ENCODE measurements around the gene DMXL2.

Gene DMXL2

GRCh38 chr15:51494411-51495314 is 127.9 kb downstream of the DMXL2 start:
- no peaks in the 10 kb centered on the region for H3K9me3 ChIP-seq (ENCODE audit: control insufficient read depth, insufficient read depth, low read length)
- no CpG with 5 or more reads among the region's 9 CpGs for WGBS (ENCODE audit: insufficient coverage, insufficient read length)
- H3K27ac ChIP-seq (ENCODE audit: low read length): no peak overlapping the region
- H3K4me1 ChIP-seq (ENCODE audit: control insufficient read depth, insufficient read depth, low read length): no peaks in the 10 kb centered on the region
- no peak overlapping the region for H3K4me3 ChIP-seq (ENCODE audit: low read length)
- no peaks in the 10 kb centered on the region for H3K27me3 ChIP-seq (ENCODE audit: control insufficient read depth, insufficient read depth, low read length)
- no peaks in the 10 kb centered on the region for H3K36me3 ChIP-seq (ENCODE audit: control insufficient read depth, insufficient read depth, low read length)
- DNase-seq (ENCODE audit: low read depth, low spot score): no peak

- Histone ChIP-seq H3K27me3 (ENCODE audit: control insufficient read depth, insufficient read depth, low read length) (no peaks in the 10 kb centered on the region), H3K4me3 (ENCODE audit: low read length) (no peak overlapping the region), H3K36me3 (ENCODE audit: control insufficient read depth, insufficient read depth, low read length) (no peaks in the 10 kb centered on the region), H3K9me3 (ENCODE audit: control insufficient read depth, insufficient read depth, low read length) (no peaks in the 10 kb centered on the region), H3K4me1 (ENCODE audit: control insufficient read depth, insufficient read depth, low read length) (no peaks in the 10 kb centered on the region), H3K27ac (ENCODE audit: low read length) (no peak overlapping the region)
- no peak for DNase-seq (ENCODE audit: low read depth, low spot score)
- no CpG with 5 or more reads among the region's 2 CpGs for WGBS (ENCODE audit: insufficient coverage, insufficient read length)
These were observed 128.7 kb downstream of the DMXL2 start for GRCh38 chr15:51493892-51494291.

DNA sequence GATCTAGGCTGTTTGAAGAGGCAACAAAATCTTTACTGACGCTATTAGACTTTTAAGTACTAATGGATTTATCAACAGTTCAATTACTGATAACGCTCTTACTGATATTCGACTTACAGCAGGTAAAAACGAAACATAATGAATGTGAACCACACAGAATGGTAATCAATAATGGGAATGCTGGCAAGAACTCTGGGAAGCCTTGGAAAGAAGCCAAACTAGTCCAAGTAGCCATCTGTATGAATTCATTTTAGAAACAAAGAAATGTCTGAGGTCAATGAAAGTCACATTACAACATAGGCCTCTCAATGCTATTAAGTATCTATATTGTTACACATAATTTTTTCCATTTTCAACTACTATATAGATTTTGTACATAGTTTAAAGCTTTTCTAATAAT is 130.0 kb downstream of the DMXL2 start:
- H3K9me3 ChIP-seq (ENCODE audit: control insufficient read depth, insufficient read depth, low read length): no peaks in the 10 kb centered on the region
- no CpG with 5 or more reads among the region's 4 CpGs for WGBS (ENCODE audit: insufficient coverage, insufficient read length)
- H3K4me1 ChIP-seq (ENCODE audit: control insufficient read depth, insufficient read depth, low read length): no peaks in the 10 kb centered on the region
- no peaks in the 10 kb centered on the region for H3K36me3 ChIP-seq (ENCODE audit: control insufficient read depth, insufficient read depth, low read length)
- H3K27me3 ChIP-seq (ENCODE audit: control insufficient read depth, insufficient read depth, low read length): no peaks in the 10 kb centered on the region
- no peak for DNase-seq (ENCODE audit: low read depth, low spot score)
- H3K4me3 ChIP-seq (ENCODE audit: low read length): no peak overlapping the region
- H3K27ac ChIP-seq (ENCODE audit: low read length): no peak overlapping the region

DNA sequence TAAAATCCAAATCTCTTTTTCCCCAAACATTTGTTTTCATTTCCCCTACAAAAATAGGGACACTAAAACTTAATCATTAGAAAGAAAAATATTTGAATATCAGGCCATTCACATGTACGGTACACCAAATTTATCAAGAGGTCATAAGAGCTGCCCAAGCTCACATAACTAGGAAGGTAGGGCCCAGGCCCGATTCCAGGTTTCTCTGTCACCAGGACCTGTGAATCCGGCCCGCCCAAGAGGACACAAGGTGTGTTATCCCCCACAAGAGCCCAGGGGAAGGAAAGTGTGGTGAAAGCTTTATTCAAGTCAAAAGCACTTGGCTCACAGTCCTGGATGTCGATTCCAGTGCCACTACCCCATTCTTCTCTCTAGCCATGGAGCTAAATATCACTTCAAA is 130.6 kb downstream of the DMXL2 start:
- no peak overlapping the region for H3K4me3 ChIP-seq (ENCODE audit: low read length)
- H3K4me1 ChIP-seq (ENCODE audit: control insufficient read depth, insufficient read depth, low read length): no peaks in the 10 kb centered on the region
- WGBS (ENCODE audit: insufficient coverage, insufficient read length): no CpG with 5 or more reads among the region's 5 CpGs
- H3K27ac ChIP-seq (ENCODE audit: low read length): no peak overlapping the region
- H3K36me3 ChIP-seq (ENCODE audit: control insufficient read depth, insufficient read depth, low read length): no peaks in the 10 kb centered on the region
- no peaks in the 10 kb centered on the region for H3K27me3 ChIP-seq (ENCODE audit: control insufficient read depth, insufficient read depth, low read length)
- no peak for DNase-seq (ENCODE audit: low read depth, low spot score)
- H3K9me3 ChIP-seq (ENCODE audit: control insufficient read depth, insufficient read depth, low read length): no peaks in the 10 kb centered on the region

DNA sequence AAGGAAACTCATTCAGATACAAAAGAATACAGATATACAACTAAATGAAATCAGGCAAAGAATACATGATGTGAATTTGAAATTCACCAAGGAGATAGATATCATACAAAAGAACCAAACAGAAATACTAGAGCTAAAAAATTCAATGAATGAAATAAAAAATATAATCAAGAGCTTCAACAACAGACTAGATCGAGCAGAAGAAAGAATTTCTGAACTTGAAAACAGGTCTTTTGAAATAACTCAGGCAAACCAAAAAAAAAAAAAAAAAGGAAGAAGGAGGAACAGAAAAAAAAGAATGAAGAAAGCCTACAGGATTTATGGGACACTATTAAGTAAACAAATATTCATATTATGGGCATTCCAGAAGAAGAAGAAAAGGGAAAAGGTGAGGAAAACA is 137.8 kb downstream of the DMXL2 start:
- Histone ChIP-seq H3K27me3 (ENCODE audit: control insufficient read depth, insufficient read depth, low read length) (no peaks in the 10 kb centered on the region), H3K27ac (ENCODE audit: low read length) (no peak overlapping the region), H3K4me3 (ENCODE audit: low read length) (no peak overlapping the region), H3K36me3 (ENCODE audit: control insufficient read depth, insufficient read depth, low read length) (no peaks in the 10 kb centered on the region), H3K4me1 (ENCODE audit: control insufficient read depth, insufficient read depth, low read length) (no peaks in the 10 kb centered on the region), H3K9me3 (ENCODE audit: control insufficient read depth, insufficient read depth, low read length) (no peaks in the 10 kb centered on the region)
- no peak for DNase-seq (ENCODE audit: low read depth, low spot score)
- WGBS (ENCODE audit: insufficient coverage, insufficient read length): no CpG with 5 or more reads among the region's 1 CpG

DNA sequence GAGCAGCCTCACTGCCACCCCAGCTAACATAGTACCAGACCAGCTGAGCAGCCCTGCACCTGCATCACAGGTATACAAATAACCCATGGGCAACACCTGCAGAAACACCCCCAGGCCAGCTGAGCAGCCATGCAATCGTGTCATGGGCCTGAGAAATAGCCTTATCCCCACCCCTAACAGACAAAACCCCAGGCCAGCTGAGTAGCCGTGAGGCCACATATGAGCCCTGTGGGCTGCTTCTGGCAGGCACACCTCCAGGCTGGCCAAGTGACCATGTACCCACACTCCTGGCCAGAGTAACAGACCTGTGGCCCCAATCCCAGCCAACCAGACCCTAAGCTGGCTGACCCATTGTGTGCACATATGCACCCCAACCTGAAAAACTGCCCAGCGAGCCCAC is 138.6 kb downstream of the DMXL2 start:
- no peaks in the 10 kb centered on the region for H3K36me3 ChIP-seq (ENCODE audit: control insufficient read depth, insufficient read depth, low read length)

DNA sequence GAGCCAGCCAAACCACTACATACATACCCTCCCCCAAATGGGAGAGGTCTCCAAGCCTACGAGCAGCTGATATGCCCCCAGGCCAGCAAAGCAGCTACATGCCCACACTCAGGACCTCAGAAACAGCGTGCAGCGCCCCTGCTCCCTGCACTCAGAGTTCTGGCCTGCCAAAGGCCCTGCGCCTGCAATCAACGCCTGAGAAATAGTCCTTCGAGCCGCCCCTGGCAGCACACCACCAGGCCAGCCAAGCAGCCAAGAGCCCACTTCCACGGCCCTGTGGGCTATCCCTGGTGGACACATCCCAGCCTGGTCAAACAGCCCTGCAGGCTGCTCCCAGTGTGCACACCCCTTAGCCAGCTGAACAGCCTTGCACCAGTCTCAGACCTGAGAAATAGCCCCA is 139.1 kb downstream of the DMXL2 start:
- no peak for DNase-seq (ENCODE audit: low read depth, low spot score)
- no peaks in the 10 kb centered on the region for H3K27me3 ChIP-seq (ENCODE audit: control insufficient read depth, insufficient read depth, low read length)
- WGBS (ENCODE audit: insufficient coverage, insufficient read length): no CpG with 5 or more reads among the region's 8 CpGs

More for the DNA sequence above, 138.6 kb downstream of the DMXL2 start:
- no peaks in the 10 kb centered on the region for H3K9me3 ChIP-seq (ENCODE audit: control insufficient read depth, insufficient read depth, low read length)
- DNase-seq (ENCODE audit: low read depth, low spot score): no peak
- no peaks in the 10 kb centered on the region for H3K4me1 ChIP-seq (ENCODE audit: control insufficient read depth, insufficient read depth, low read length)
- no CpG with 5 or more reads among the region's 3 CpGs for WGBS (ENCODE audit: insufficient coverage, insufficient read length)
- no peak overlapping the region for H3K4me3 ChIP-seq (ENCODE audit: low read length)
- no peak overlapping the region for H3K27ac ChIP-seq (ENCODE audit: low read length)
- H3K27me3 ChIP-seq (ENCODE audit: control insufficient read depth, insufficient read depth, low read length): no peaks in the 10 kb centered on the region

DNA sequence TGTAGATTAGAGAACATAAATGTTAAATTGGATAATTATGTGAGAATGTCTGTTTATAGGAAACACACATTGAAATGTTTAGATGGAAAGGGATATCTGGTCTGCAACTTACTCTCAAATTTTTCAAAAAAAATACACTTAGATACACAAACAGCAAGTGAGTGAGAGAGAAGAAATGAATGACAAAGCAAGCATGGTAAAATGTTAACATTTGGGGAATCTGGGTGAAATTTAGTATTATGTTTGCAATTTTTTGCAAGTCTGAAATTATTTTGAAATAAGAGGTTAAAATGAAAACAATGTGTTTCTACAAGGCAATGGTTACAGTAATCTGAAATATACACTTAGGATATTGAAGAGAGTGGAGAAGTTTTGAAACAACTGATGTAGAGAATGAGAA is 146.8 kb downstream of the DMXL2 start:
- no peak overlapping the region for H3K27ac ChIP-seq (ENCODE audit: low read length)
- H3K27me3 ChIP-seq (ENCODE audit: control insufficient read depth, insufficient read depth, low read length): no peaks in the 10 kb centered on the region
- H3K36me3 ChIP-seq (ENCODE audit: control insufficient read depth, insufficient read depth, low read length): no peaks in the 10 kb centered on the region
- DNase-seq (ENCODE audit: low read depth, low spot score): no peak
- no peak overlapping the region for H3K4me3 ChIP-seq (ENCODE audit: low read length)
- H3K4me1 ChIP-seq (ENCODE audit: control insufficient read depth, insufficient read depth, low read length): no peaks in the 10 kb centered on the region
- H3K9me3 ChIP-seq (ENCODE audit: control insufficient read depth, insufficient read depth, low read length): no peaks in the 10 kb centered on the region

More for the DNA sequence above, 139.1 kb downstream of the DMXL2 start:
- Histone ChIP-seq H3K4me1 (ENCODE audit: control insufficient read depth, insufficient read depth, low read length) (no peaks in the 10 kb centered on the region), H3K36me3 (ENCODE audit: control insufficient read depth, insufficient read depth, low read length) (no peaks in the 10 kb centered on the region), H3K27ac (ENCODE audit: low read length) (no peak overlapping the region), H3K9me3 (ENCODE audit: control insufficient read depth, insufficient read depth, low read length) (no peaks in the 10 kb centered on the region), H3K4me3 (ENCODE audit: low read length) (no peak overlapping the region)

DNA sequence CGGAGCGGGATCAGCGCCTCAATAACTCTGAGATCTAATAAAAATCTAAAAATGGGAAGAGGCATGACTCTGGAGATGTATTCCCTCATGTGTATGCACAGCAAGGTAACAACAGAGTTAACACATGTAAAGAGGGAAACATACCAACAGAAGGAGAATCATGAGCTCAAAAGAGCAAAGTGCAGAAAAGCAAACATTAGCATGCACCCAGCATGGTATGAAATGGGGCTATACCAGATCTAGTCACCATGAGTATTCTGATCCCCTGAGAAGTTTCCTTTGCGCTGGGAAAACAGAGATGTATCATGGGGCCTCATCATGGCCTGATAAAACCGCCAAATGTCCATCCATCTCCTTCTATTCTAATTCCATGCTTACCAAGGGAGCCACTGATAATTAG is 152.1 kb downstream of the DMXL2 start:
- no CpG with 5 or more reads among the region's 5 CpGs for WGBS (ENCODE audit: insufficient coverage, insufficient read length)
- H3K9me3 ChIP-seq (ENCODE audit: control insufficient read depth, insufficient read depth, low read length): no peaks in the 10 kb centered on the region
- H3K27me3 ChIP-seq (ENCODE audit: control insufficient read depth, insufficient read depth, low read length): no peaks in the 10 kb centered on the region

DNA sequence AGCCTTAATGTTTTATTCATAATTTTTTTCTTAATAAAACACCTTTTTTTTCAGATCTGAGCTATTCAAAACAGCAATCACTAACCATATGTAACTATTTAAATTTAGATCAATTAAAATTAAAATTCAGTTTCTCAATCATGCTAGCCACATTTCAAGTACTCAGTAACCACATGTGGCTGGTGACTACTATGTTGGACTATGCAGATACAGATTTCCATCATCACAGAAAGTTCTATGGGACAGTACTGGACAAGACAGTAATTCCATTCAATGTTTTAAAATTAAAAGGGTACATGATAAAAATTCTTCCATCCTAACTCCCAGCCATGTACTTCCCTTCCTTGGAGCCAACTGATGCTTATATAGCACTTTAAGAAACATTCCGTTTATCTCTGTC is 161.8 kb downstream of the DMXL2 start:
- DNase-seq (ENCODE audit: low read depth, low spot score): no peak
- WGBS (ENCODE audit: insufficient coverage, insufficient read length): no CpG with 5 or more reads among the region's 1 CpG
- no peak overlapping the region for H3K27ac ChIP-seq (ENCODE audit: low read length)
- H3K4me1 ChIP-seq (ENCODE audit: control insufficient read depth, insufficient read depth, low read length): no peaks in the 10 kb centered on the region
- H3K36me3 ChIP-seq (ENCODE audit: control insufficient read depth, insufficient read depth, low read length): no peaks in the 10 kb centered on the region
- H3K27me3 ChIP-seq (ENCODE audit: control insufficient read depth, insufficient read depth, low read length): no peaks in the 10 kb centered on the region
- H3K9me3 ChIP-seq (ENCODE audit: control insufficient read depth, insufficient read depth, low read length): no peaks in the 10 kb centered on the region
- no peak overlapping the region for H3K4me3 ChIP-seq (ENCODE audit: low read length)

More for the DNA sequence above, 152.1 kb downstream of the DMXL2 start:
- Histone ChIP-seq H3K27ac (ENCODE audit: low read length) (no peak overlapping the region), H3K36me3 (ENCODE audit: control insufficient read depth, insufficient read depth, low read length) (no peaks in the 10 kb centered on the region), H3K4me3 (ENCODE audit: low read length) (no peak overlapping the region), H3K4me1 (ENCODE audit: control insufficient read depth, insufficient read depth, low read length) (no peaks in the 10 kb centered on the region)
- no peak for DNase-seq (ENCODE audit: low read depth, low spot score)

DNA sequence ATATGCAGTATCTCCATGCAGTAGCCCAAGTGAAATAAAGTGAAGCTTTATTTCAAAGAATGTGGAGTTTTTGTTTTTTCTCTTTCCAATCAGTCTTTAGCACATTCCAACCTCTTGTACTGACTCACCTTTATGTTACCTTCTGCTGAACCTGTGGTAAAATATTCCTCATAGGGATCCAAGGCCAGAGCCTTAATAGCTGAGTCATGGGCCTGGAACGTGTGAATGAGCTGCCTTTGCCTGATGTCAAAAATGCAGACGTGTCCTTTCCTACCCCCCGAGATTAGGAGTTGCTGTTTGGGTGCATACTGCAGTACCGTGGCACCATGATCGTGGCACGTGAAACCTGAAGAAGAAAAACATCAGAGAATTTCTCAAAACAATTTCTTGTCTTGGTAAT is 172.6 kb downstream of the DMXL2 start:
- DNase-seq (ENCODE audit: low read depth, low spot score): no peak
- H3K27ac ChIP-seq (ENCODE audit: low read length): no peak overlapping the region
- H3K36me3 ChIP-seq (ENCODE audit: control insufficient read depth, insufficient read depth, low read length): no peaks in the 10 kb centered on the region
- WGBS (ENCODE audit: insufficient coverage, insufficient read length): no CpG with 5 or more reads among the region's 6 CpGs
- no peaks in the 10 kb centered on the region for H3K27me3 ChIP-seq (ENCODE audit: control insufficient read depth, insufficient read depth, low read length)
- no peak overlapping the region for H3K4me3 ChIP-seq (ENCODE audit: low read length)
- no peaks in the 10 kb centered on the region for H3K4me1 ChIP-seq (ENCODE audit: control insufficient read depth, insufficient read depth, low read length)
- H3K9me3 ChIP-seq (ENCODE audit: control insufficient read depth, insufficient read depth, low read length): no peaks in the 10 kb centered on the region

All from iPS DF 6.9 (cell line).